ENCODE results near the gene ANO2. TPM values are rescaled to one million over a fixed set of nuclear protein-coding genes. Genes with fewer than 3 reads are reported as not detected.
"Not testable (repeated sequence)": the region's sequence is repeated elsewhere in the genome, so short reads cannot be mapped to it uniquely, and the experiment has no call there.

Gene ANO2
- total RNA-seq, 1 experiment from 2014 or later, result not detected

- no peak for DNase-seq
- H3K4me2 ChIP-seq (ENCODE audit: low read depth, low read length, poor library complexity, severe bottlenecking), result no peak overlapping the region
- no peak overlapping the region for H3K9ac ChIP-seq (ENCODE audit: low read length)
- no peak overlapping the region for H3K4me3 ChIP-seq (ENCODE audit: low read length)
- H3K9me2 ChIP-seq (replicated peaks; ENCODE audit: insufficient read depth, low read length), result no peaks in the 10 kb centered on the region
- H3K27ac ChIP-seq (ENCODE audit: low read length), result no peak overlapping the region
- H3K36me3 ChIP-seq (ENCODE audit: insufficient read depth, low read length), result no peaks in the 10 kb centered on the region
- H3K9me3 ChIP-seq (ENCODE audit: low read length), result no peaks in the 10 kb centered on the region
- H4K20me1 ChIP-seq (ENCODE audit: insufficient read depth, low read depth, low read length), result no peaks in the 10 kb centered on the region
- H3K79me2 ChIP-seq (ENCODE audit: low read length), result no peaks in the 10 kb centered on the region
- H2AFZ ChIP-seq (ENCODE audit: low read length), result no peak overlapping the region
- no peaks in the 10 kb centered on the region for H3K27me3 ChIP-seq (ENCODE audit: low read length)
- H3K4me1 ChIP-seq (ENCODE audit: low read length), result no peaks in the 10 kb centered on the region
These were observed 44.4 kb downstream of the ANO2 start for GRCh38 chr12:5900533-5901205.

GRCh38 chr12:5900076-5900475 is 45.0 kb downstream of the ANO2 start:
- no peaks in the 10 kb centered on the region for H3K79me2 ChIP-seq (ENCODE audit: low read length)
- no peaks in the 10 kb centered on the region for H3K9me3 ChIP-seq (ENCODE audit: low read length)
- no peak overlapping the region for H3K4me3 ChIP-seq (ENCODE audit: low read length)
- H3K9ac ChIP-seq (ENCODE audit: low read length), result no peak overlapping the region
- no peak overlapping the region for H2AFZ ChIP-seq (ENCODE audit: low read length)
- no peaks in the 10 kb centered on the region for H4K20me1 ChIP-seq (ENCODE audit: insufficient read depth, low read depth, low read length)
- H3K4me2 ChIP-seq (ENCODE audit: low read depth, low read length, poor library complexity, severe bottlenecking), result no peak overlapping the region
- no peak for DNase-seq
- H3K27ac ChIP-seq (ENCODE audit: low read length), result no peak overlapping the region
- no peaks in the 10 kb centered on the region for H3K4me1 ChIP-seq (ENCODE audit: low read length)
- no peaks in the 10 kb centered on the region for H3K27me3 ChIP-seq (ENCODE audit: low read length)
- no peaks in the 10 kb centered on the region for H3K36me3 ChIP-seq (ENCODE audit: insufficient read depth, low read length)
- no peaks in the 10 kb centered on the region for H3K9me2 ChIP-seq (replicated peaks; ENCODE audit: insufficient read depth, low read length)

- Histone ChIP-seq H3K4me2 (ENCODE audit: low read depth, low read length, poor library complexity, severe bottlenecking) (no peak overlapping the region), H3K27ac (ENCODE audit: low read length) (no peak overlapping the region), H3K4me1 (ENCODE audit: low read length) (no peaks in the 10 kb centered on the region), H3K4me3 (ENCODE audit: low read length) (no peak overlapping the region), H3K9ac (ENCODE audit: low read length) (no peak overlapping the region), H4K20me1 (ENCODE audit: insufficient read depth, low read depth, low read length) (no peaks in the 10 kb centered on the region), H3K36me3 (ENCODE audit: insufficient read depth, low read length) (no peaks in the 10 kb centered on the region), H2AFZ (ENCODE audit: low read length) (no peak overlapping the region), H3K79me2 (ENCODE audit: low read length) (no peaks in the 10 kb centered on the region), H3K9me2 (replicated peaks; ENCODE audit: insufficient read depth, low read length) (no peaks in the 10 kb centered on the region), H3K9me3 (ENCODE audit: low read length) (no peaks in the 10 kb centered on the region), H3K27me3 (ENCODE audit: low read length) (no peaks in the 10 kb centered on the region)
- no peak for DNase-seq
These were observed 45.4 kb downstream of the ANO2 start for GRCh38 chr12:5899675-5900074.

- H4K20me1 ChIP-seq (ENCODE audit: insufficient read depth, low read depth, low read length), result no peaks in the 10 kb centered on the region
- no peaks in the 10 kb centered on the region for H3K9me3 ChIP-seq (ENCODE audit: low read length)
- peak; percentile 52 for DNase-seq
- no peaks in the 10 kb centered on the region for H3K79me2 ChIP-seq (ENCODE audit: low read length)
- H3K9ac ChIP-seq (ENCODE audit: low read length), result no peak overlapping the region
- no peaks in the 10 kb centered on the region for H3K9me2 ChIP-seq (replicated peaks; ENCODE audit: insufficient read depth, low read length)
- no peaks in the 10 kb centered on the region for H3K36me3 ChIP-seq (ENCODE audit: insufficient read depth, low read length)
- no peaks in the 10 kb centered on the region for H3K4me1 ChIP-seq (ENCODE audit: low read length)
- H3K27me3 ChIP-seq (ENCODE audit: low read length), result no peaks in the 10 kb centered on the region
- H2AFZ ChIP-seq (ENCODE audit: low read length), result no peak overlapping the region
- no peak overlapping the region for H3K27ac ChIP-seq (ENCODE audit: low read length)
- no peak overlapping the region for H3K4me2 ChIP-seq (ENCODE audit: low read depth, low read length, poor library complexity, severe bottlenecking)
- no peak overlapping the region for H3K4me3 ChIP-seq (ENCODE audit: low read length)
These were observed 46.2 kb downstream of the ANO2 start for GRCh38 chr12:5898874-5899273.

GRCh38 chr12:5889381-5890047 is 55.5 kb downstream of the ANO2 start:
- no peak overlapping the region for H3K4me3 ChIP-seq (ENCODE audit: low read length)
- DNase-seq, result peak; percentile 79
- H3K79me2 ChIP-seq (ENCODE audit: low read length), result no peaks in the 10 kb centered on the region
- no peaks in the 10 kb centered on the region for H3K36me3 ChIP-seq (ENCODE audit: insufficient read depth, low read length)
- H3K4me1 ChIP-seq (ENCODE audit: low read length), result no peaks in the 10 kb centered on the region
- no peaks in the 10 kb centered on the region for H4K20me1 ChIP-seq (ENCODE audit: insufficient read depth, low read depth, low read length)
- H3K9me3 ChIP-seq (ENCODE audit: low read length), result no peaks in the 10 kb centered on the region
- no peak overlapping the region for H3K27ac ChIP-seq (ENCODE audit: low read length)
- peak overlapping the region; percentile 43; the same call in 1 of the 2 replicates for H2AFZ ChIP-seq (ENCODE audit: low read length)
- no peaks in the 10 kb centered on the region for H3K9me2 ChIP-seq (replicated peaks; ENCODE audit: insufficient read depth, low read length)
- H3K27me3 ChIP-seq (ENCODE audit: low read length), result no peaks in the 10 kb centered on the region
- no peak overlapping the region for H3K4me2 ChIP-seq (ENCODE audit: low read depth, low read length, poor library complexity, severe bottlenecking)
- no peak overlapping the region for H3K9ac ChIP-seq (ENCODE audit: low read length)

GRCh38 chr12:5888816-5889315 is 56.2 kb downstream of the ANO2 start:
- no peak overlapping the region for H3K27ac ChIP-seq (ENCODE audit: low read length)
- H4K20me1 ChIP-seq (ENCODE audit: insufficient read depth, low read depth, low read length), result no peaks in the 10 kb centered on the region
- no peaks in the 10 kb centered on the region for H3K36me3 ChIP-seq (ENCODE audit: insufficient read depth, low read length)
- H3K9me3 ChIP-seq (ENCODE audit: low read length), result no peaks in the 10 kb centered on the region
- H3K4me3 ChIP-seq (ENCODE audit: low read length), result no peak overlapping the region
- no peaks in the 10 kb centered on the region for H3K79me2 ChIP-seq (ENCODE audit: low read length)
- no peak for DNase-seq
- no peak overlapping the region for H3K9ac ChIP-seq (ENCODE audit: low read length)
- H2AFZ ChIP-seq (ENCODE audit: low read length), result no peak overlapping the region
- no peaks in the 10 kb centered on the region for H3K4me1 ChIP-seq (ENCODE audit: low read length)
- H3K9me2 ChIP-seq (replicated peaks; ENCODE audit: insufficient read depth, low read length), result no peaks in the 10 kb centered on the region
- H3K4me2 ChIP-seq (ENCODE audit: low read depth, low read length, poor library complexity, severe bottlenecking), result no peak overlapping the region
- H3K27me3 ChIP-seq (ENCODE audit: low read length), result no peaks in the 10 kb centered on the region

- DNase-seq; H2AFZ ChIP-seq (ENCODE audit: low read length); H3K4me3 ChIP-seq (ENCODE audit: low read length); H3K79me2 ChIP-seq (ENCODE audit: low read length); H4K20me1 ChIP-seq (ENCODE audit: insufficient read depth, low read depth, low read length); H3K9me3 ChIP-seq (ENCODE audit: low read length); H3K9ac ChIP-seq (ENCODE audit: low read length); H3K36me3 ChIP-seq (ENCODE audit: insufficient read depth, low read length); H3K27me3 ChIP-seq (ENCODE audit: low read length); H3K27ac ChIP-seq (ENCODE audit: low read length); H3K4me1 ChIP-seq (ENCODE audit: low read length); H3K4me2 ChIP-seq (ENCODE audit: low read depth, low read length, poor library complexity, severe bottlenecking); H3K9me2 ChIP-seq (replicated peaks; ENCODE audit: insufficient read depth, low read length): not testable (repeated sequence)
These were observed 57.2 kb downstream of the ANO2 start for GRCh38 chr12:5887819-5888218.

GRCh38 chr12:5884866-5885265 is 60.2 kb downstream of the ANO2 start:
- H3K4me2 ChIP-seq (ENCODE audit: low read depth, low read length, poor library complexity, severe bottlenecking), result no peak overlapping the region
- no peak overlapping the region for H2AFZ ChIP-seq (ENCODE audit: low read length)
- no peak overlapping the region for H3K27ac ChIP-seq (ENCODE audit: low read length)
- no peak overlapping the region for H3K9ac ChIP-seq (ENCODE audit: low read length)
- no peak for DNase-seq
- no peaks in the 10 kb centered on the region for H4K20me1 ChIP-seq (ENCODE audit: insufficient read depth, low read depth, low read length)
- H3K27me3 ChIP-seq (ENCODE audit: low read length), result no peaks in the 10 kb centered on the region
- H3K9me3 ChIP-seq (ENCODE audit: low read length), result no peaks in the 10 kb centered on the region
- no peaks in the 10 kb centered on the region for H3K79me2 ChIP-seq (ENCODE audit: low read length)
- no peaks in the 10 kb centered on the region for H3K36me3 ChIP-seq (ENCODE audit: insufficient read depth, low read length)
- H3K4me1 ChIP-seq (ENCODE audit: low read length), result no peaks in the 10 kb centered on the region
- no peaks in the 10 kb centered on the region for H3K9me2 ChIP-seq (replicated peaks; ENCODE audit: insufficient read depth, low read length)
- H3K4me3 ChIP-seq (ENCODE audit: low read length), result no peak overlapping the region
